ENCODE measurements around the gene TANGO6.

DNA sequence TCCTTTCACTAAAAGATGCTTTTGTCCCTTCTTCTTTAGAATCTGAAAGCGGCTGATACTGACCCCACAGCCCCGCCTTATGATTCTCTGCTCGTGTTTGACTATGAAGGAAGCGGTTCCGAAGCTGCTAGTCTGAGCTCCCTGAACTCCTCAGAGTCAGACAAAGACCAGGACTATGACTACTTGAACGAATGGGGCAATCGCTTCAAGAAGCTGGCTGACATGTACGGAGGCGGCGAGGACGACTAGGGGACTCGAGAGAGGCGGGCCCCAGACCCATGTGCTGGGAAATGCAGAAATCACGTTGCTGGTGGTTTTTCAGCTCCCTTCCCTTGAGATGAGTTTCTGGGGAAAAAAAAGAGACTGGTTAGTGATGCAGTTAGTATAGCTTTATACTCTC, 10.1 kb upstream of the TANGO6 start:
- TF ChIP-seq POLR2A (IDR thresholded peaks at IDR 0.05), result no peak
- TF ChIP-seq, protein P1, sequence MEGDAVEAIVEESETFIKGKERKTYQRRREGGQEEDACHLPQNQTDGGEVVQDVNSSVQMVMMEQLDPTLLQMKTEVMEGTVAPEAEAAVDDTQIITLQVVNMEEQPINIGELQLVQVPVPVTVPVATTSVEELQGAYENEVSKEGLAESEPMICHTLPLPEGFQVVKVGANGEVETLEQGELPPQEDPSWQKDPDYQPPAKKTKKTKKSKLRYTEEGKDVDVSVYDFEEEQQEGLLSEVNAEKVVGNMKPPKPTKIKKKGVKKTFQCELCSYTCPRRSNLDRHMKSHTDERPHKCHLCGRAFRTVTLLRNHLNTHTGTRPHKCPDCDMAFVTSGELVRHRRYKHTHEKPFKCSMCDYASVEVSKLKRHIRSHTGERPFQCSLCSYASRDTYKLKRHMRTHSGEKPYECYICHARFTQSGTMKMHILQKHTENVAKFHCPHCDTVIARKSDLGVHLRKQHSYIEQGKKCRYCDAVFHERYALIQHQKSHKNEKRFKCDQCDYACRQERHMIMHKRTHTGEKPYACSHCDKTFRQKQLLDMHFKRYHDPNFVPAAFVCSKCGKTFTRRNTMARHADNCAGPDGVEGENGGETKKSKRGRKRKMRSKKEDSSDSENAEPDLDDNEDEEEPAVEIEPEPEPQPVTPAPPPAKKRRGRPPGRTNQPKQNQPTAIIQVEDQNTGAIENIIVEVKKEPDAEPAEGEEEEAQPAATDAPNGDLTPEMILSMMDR (IDR thresholded peaks at IDR 0.05), result no peak
